Camera-type eye (tissue), 1 donor: ENCODE measurements around the gene HTT. TPM values are rescaled to one million over a fixed set of nuclear protein-coding genes. Genes with fewer than 3 reads are reported as not detected.

Experiments used
- total RNA-seq: library from RNA; depleted of rRNA; stranded (reverse); fragments of >200 nt; gene quantifications from one replicate; pipeline ENCODE4 v1.2.3, GENCODE V29; 2014

Gene HTT
- 82.3 TPM for total RNA-seq

DNA sequence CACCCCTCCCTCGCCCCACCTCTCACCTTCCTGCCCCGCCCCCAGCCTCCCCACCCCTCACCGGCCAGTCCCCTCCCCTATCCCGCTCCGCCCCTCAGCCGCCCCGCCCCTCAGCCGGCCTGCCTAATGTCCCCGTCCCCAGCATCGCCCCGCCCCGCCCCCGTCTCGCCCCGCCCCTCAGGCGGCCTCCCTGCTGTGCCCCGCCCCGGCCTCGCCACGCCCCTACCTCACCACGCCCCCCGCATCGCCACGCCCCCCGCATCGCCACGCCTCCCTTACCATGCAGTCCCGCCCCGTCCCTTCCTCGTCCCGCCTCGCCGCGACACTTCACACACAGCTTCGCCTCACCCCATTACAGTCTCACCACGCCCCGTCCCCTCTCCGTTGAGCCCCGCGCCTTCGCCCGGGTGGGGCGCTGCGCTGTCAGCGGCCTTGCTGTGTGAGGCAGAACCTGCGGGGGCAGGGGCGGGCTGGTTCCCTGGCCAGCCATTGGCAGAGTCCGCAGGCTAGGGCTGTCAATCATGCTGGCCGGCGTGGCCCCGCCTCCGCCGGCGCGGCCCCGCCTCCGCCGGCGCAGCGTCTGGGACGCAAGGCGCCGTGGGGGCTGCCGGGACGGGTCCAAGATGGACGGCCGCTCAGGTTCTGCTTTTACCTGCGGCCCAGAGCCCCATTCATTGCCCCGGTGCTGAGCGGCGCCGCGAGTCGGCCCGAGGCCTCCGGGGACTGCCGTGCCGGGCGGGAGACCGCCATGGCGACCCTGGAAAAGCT is at the start of gene HTT, which contains the start of gene HTT-AS:
TSS of gene HTT (plus strand) at position 604 of the 768 bp plus-strand sequence. CDS start at position 749, 145 bp downstream.
TSS of gene HTT-AS (minus strand) at position 461 of the 768 bp plus-strand sequence.

DNA sequence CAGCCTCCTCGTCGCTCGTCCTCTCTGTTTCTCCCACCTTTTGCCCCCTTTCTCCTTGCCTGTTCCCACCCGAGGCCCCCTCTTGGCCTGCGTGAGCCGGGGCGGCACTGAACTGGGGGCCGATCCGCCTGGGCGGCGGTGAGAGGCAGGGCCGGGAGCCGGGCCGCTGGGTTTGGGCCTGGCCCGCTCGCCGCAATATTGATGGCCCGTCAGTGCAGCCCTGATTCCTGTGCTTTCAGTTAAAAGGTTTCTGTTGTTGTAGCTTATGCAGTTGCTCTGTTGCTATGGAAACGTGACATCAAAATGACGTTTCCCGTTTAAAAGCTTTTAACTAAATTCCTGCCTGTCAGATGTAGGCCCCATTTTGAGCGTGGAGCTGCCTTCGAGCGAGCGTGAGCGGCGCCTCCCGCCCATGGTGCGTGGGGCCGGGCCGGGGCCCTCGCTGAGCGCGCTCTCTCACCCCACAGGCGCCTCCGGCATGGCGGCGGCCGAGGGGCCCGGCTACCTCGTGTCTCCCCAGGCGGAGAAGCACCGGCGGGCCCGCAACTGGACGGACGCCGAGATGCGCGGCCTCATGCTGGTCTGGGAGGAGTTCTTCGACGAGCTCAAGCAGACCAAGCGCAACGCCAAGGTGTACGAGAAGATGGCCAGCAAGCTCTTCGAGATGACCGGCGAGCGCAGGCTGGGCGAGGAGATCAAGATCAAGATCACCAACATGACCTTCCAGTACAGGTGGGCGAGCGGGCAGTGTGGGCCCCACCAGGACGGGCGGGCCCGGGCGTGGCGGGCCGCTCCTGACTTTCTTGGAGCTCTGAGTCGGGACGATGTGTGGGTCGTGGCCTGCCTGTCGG is 174.6 kb downstream of the HTT start, which contains the start of gene MSANTD1:
TSS of gene MSANTD1 (plus strand) at position 349 of the 851 bp plus-strand sequence. CDS start at position 413, 64 bp downstream.

DNA sequence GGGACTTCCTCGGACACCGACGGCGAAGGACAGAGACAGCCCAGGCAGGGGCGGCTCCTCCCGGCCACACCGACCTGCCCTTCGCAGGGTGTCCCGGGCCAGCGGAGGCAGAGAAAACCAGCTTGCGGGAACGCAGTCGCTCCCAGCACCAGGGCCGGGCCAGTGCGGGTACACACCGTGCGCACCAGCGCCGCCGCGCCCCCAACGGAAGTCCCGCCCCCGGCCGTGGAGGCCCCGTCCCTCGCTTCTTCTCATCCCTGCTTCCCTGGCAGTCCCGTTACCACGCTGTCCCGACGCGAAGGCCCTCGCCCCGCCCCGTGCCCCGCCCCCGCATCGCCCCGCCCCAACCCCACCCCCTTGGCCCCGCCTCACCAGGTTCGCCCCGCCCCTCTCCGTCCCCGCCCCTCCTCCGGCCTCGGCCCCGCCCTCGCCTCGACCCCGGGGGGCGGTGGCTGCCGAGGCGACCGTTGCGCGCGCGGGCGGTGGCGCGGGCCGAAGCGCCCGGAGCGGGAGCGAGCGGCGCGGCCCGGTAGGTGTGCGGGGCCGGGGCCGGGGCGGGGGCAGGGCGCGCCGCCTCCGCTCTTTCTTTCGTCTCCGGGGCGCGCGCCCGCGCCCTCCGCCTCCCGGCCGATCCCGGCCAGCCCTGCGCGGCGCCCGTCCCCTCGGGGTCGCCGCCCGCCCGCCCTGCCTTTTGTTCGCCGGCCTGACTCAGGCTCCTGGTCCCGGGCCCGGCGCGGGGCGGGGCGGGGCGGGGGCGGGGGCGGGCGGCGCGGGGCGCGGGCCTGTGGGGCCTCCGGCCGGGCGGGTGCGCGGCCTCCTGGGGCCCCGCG is 218.3 kb downstream of the HTT start, which contains the start of gene RGS12:
TSS of gene RGS12 (plus strand) at position 451 of the 830 bp plus-strand sequence. CDS start 23,150 bp downstream, outside the sequence.

Other genes with a start within 250 kb of the HTT start
- 304 TPM for gene ADD1, start 230.8 kb upstream of the HTT start, total RNA-seq
- 14.1 TPM for gene NOP14, start 111.3 kb upstream of the HTT start, total RNA-seq
- 15.2 TPM for gene GRK4, start 111.1 kb upstream of the HTT start, total RNA-seq
- gene HTT-AS, start 143 bp upstream of the HTT start, total RNA-seq = not detected
- 1.3 TPM for gene MSANTD1, start 174.5 kb downstream of the HTT start, total RNA-seq
- gene RGS12, start 218.3 kb downstream of the HTT start, total RNA-seq = 65.1 TPM